Stimulated activated CD8-positive, alpha-beta memory T cell treated with anti-CD3 and anti-CD28 coated beads, Interleukin-15, amount 100 ng/mL, for 4 hours (primary cell): Measurements from ENCODE around the gene TSLP.

Source experiments
- DNase-seq, 2 donors: peaks; one replicate each; pipeline ENCODE4 v3.0.0-alpha.2; 2020; ENCODE audit warnings: low read depth in 2 of 2

Gene TSLP

DNA sequence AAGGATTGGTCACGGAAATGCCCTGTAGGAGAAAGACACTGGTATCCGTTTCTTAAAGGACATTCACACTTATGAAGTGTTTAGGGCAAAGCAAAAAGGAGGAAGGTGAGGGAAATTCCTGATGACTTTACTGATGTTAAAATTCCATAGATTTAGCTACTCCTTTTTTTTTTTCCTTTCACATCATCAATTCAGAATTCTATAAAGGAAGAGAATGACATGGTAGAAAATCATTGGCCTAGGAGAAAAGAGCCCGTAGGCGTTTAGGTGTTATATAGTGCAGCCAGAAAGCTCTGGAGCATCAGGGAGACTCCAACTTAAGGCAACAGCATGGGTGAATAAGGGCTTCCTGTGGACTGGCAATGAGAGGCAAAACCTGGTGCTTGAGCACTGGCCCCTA lies at the start of gene TSLP:
Gene TSLP (plus strand): TSS at position 301 of the 400 bp plus-strand sequence. CDS start 178 bp downstream, outside the sequence.
- DNase-seq = no peak

- no peak for DNase-seq
Measured at GRCh38 chr5:111022301-111022700, 49.2 kb upstream of the TSLP start.

DNA sequence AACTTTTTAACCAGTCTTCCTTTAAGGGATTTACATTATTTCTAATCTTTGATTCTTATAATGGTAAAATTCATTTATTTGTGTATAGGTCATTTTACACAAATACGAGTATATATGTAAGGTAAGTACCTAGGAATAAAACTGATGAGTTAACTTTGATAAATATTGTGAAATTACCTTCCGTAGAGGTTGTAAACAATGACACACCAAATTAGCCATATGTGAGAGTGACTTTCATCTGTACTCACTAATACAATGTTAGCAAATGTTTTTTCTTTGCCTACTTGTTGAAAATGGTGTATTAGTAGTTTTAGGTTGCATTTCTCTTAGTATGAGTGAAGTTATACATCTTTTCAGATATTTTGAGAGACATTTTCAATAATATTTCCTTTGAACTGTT lies 42.6 kb upstream of the TSLP start:
- DNase-seq = no peak

DNA sequence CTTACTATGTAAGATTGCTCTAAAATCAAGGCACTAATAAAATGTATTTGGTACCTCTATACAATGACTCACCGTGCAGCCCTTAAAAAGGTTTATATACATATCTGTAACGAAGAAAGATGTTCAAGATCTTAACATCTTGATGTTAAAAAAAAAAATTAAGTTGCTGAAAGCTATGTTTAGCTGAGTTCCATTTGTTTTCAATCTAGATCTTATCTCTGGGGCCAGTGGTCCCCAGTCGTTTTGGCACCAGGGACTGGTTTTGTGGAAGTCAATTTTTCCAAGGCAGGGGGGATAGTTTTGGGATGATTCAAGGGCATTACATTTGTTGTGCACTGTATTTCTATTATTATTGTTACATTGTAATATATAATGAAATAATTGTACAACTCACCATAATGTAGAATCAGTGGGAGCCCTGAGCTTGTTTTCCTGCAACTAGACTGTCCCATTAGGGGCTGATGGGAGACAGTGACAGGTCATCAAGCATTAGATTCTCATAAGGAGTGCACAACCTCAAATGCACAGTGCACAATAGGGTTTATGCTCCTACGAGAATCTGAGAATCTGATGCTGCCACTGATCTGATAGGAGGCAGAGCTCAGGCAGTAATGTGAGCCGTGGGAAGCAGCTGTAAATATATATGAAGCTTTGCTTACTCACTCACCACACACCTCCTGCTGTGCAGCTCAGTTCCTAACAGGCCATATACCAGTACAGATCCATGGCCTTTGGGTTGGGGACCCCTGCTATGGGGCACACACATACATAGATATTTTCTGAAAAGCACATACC lies 27.6 kb upstream of the TSLP start:
- no peak for DNase-seq

GRCh38 chr5:111058064-111058463 lies 13.4 kb upstream of the TSLP start:
- no peak for DNase-seq

GRCh38 chr5:111060169-111060568 lies 11.3 kb upstream of the TSLP start:
- no peak for DNase-seq

DNA sequence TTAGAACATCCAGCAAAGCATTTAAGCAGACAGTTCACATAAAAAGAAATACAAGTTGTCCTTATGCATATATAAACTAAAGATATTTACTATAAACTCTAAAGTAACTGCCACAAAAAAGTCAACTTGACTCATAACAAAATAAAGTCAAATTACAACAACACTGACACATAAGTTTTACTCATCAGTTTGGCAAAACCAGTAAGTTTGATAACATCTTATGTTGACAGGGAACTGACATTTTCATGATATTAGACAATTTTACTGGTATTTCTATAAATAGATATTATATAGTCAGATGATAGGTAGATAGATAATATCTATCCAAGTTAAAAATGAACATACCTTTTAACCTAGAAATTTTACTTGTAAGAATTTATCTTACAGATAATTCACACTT lies 9.9 kb upstream of the TSLP start:
- no peak for DNase-seq

GRCh38 chr5:111063709-111064322 lies 7.7 kb upstream of the TSLP start:
- no peak for DNase-seq

DNA sequence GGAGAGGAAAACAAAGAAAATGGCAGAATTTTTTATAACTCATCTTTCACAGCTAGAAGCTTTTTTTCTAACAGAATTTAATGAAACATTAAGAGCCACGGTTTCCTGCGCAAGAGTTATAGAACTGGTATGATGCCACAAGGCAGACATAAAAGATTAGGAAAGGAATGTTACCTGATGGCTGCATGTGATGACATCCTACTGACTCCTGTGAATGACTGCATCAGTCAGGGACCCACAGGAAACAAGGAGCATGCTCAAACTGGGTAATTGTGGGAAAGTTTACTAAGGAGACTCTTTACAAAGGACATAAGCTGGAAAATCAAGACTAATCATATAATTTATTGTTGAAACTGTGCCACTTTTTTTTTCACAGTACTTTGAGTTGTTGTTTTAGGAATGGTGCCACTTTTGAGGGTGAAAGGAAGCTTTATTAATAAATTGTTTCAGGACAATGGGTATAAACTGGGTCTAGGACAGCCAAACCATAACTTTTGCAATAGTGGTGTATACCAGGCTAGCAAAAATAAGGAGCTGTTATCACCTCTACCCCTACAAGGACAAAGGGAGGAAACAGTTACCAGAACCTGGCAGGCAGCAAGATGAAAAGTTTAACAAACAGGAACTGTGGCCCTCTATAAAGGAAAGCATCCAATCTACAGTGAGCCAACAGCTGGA lies 5.1 kb upstream of the TSLP start:
- DNase-seq = no peak

DNA sequence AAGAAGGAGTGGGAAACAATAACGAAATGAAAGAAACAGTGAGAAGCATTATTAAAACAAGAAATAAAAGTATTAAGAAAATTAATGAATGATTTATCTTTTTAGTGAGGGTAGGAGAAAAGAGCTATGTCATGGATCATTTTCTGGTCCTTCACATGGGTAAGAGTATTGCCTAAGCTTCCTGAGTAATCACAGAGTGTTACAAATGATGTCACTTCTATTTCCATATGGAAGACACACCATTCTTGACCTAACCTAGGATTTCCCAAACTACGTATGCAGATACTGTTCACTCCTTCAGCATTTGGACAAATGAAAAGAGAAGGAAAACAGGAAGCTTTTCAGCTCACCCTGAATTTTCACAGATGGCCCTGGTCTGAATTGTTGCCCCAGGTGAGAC lies 3.3 kb upstream of the TSLP start:
- DNase-seq = no peak

GRCh38 chr5:111069839-111070238 lies 1.7 kb upstream of the TSLP start:
- DNase-seq = no peak

- no peak for DNase-seq
Measured at GRCh38 chr5:111070272-111071134, 1.0 kb upstream of the TSLP start.

DNA sequence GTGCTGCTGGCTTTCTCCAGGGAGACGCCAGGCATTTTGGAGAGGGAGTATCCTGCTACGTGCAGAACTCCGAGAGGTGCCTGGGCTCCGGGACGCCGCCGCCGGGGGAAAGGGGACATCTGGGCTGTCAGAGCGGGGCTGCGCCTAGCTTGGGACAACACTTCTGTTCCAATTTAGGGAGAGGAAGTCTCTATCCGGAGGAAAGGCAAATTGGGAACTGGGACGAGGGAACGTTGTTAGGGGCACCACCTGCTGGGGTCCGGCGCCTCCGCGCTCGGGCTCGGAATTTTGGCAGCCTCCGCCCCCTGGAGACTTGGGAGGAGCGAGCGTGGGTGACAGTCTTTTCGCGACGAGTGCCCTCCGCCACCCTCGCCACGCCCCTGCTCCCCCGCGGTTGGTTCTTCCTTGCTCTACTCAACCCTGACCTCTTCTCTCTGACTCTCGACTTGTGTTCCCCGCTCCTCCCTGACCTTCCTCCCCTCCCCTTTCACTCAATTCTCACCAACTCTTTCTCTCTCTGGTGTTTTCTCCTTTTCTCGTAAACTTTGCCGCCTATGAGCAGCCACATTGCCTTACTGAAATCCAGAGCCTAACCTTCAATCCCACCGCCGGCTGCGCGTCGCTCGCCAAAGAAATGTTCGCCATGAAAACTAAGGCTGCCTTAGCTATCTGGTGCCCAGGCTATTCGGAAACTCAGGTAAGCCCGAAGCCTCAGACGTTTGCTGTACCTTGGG lies 1.6 kb downstream of the TSLP start:
- peak; percentile 26 to 54 for DNase-seq

DNA sequence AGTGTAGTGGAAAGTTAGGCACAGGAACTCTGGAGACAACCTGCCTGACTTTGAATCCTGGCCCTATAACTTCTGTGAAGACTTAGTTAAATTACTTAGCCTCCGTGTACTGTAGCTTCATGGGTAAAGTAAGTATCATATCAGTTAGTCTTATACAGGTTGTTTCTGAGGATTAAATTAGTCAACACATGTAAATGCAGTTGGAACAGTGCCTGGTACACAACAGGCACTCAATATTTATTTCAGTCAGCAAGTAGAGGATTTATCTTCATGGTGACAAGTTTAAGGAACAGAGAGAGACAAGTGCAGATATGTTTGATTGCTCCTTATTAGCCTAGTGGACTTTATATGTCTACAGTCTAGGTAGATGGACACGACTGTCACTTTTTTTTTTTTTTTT lies 2.7 kb downstream of the TSLP start:
- DNase-seq = no peak

- no peak for DNase-seq
Measured at GRCh38 chr5:111075520-111075919, 4.0 kb downstream of the TSLP start.

DNA sequence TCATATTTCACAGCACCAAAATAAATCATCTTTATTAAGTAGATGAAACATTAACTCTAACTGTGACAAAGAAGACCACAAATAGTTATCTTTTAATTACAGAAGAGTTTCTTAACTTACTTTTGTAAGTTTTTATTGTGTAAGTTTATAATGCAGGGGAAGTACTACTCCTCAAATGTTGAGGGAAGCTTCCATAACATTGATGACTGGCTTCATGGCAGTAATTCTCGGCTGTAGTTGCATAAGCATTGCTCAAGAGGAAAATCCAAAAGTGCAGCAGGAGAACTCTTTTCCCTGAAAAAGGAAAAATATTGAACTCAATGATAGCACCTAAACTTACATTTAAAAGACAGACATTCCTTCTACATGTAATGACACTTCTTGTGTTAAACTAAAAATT lies 4.6 kb downstream of the TSLP start:
- DNase-seq = no peak

GRCh38 chr5:111077678-111078077 lies 6.2 kb downstream of the TSLP start:
- no peak for DNase-seq

DNA sequence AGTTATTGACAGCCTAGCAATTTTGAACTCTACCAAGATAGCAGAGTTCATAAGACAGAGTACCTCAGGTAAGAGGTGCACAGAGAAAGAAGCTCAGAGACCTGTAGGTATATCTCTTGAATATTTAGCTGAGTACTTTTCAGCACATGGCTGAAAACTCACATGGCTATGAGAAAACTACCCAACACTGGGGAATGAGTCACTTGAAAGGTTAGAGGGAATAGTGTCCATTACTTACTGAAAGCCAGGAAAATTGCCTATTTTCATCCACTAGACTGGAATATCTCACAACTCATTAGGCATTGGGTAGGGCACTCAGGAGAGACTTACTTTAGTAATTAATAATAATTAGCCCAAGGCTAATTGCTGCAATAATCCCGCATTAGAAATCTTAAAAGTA lies 8.3 kb downstream of the TSLP start:
- DNase-seq = no peak

GRCh38 chr5:111083323-111083722 lies 11.8 kb downstream of the TSLP start:
- DNase-seq = no peak

GRCh38 chr5:111092062-111092853 lies 20.7 kb downstream of the TSLP start, which contains the start of gene WDR36:
TSS of gene WDR36 (plus strand) at chr5:111092348. CDS start at chr5:111092457, 109 bp downstream.
- peak; percentile 77 to 80 for DNase-seq
